SK-N-SH (cell line): ENCODE results near the gene PTPN13.

Experiments used
- CTCF ChIP-seq: fragments of 200-600 bp; sonication (generic); IDR thresholded peaks from 2 replicates; pipeline ENCODE4 v1.6.1; 2017; ENCODE audit warnings: antibody characterized with exemption, mild to moderate bottlenecking, moderate library complexity
- JUND ChIP-seq: IDR thresholded peaks from 2 replicates; pipeline ENCODE4 v1.4.0; 2012
- MAX ChIP-seq: IDR thresholded peaks from 2 replicates; pipeline ENCODE4 v1.4.0; 2012; ENCODE audit warnings: low read depth
- NRF1 ChIP-seq: IDR thresholded peaks from 2 replicates; pipeline ENCODE4 v1.6.1; 2012; ENCODE audit warnings: low read depth, mild to moderate bottlenecking, low read length
- YY1 ChIP-seq: IDR thresholded peaks from 2 replicates; pipeline ENCODE4 v1.4.0; 2012; ENCODE audit warnings: low read depth, mild to moderate bottlenecking

- TF ChIP-seq MAX, result no peak
- TF ChIP-seq NRF1, result no peak
- TF ChIP-seq CTCF, result no peak
- TF ChIP-seq YY1, result no peak
- no peak for TF ChIP-seq JUND
These were observed 155.0 kb downstream of the PTPN13 start for GRCh38 chr4:86749121-86749520.
